Fibroblast of lung (primary cell): ENCODE results near the gene MED31.

Experiments
- EZH2 ChIP-seq: IDR thresholded peaks from 2 replicates; pipeline ENCODE4 v1.5.1; 2012; ENCODE audit warnings: low read length, control low read depth, mild to moderate bottlenecking; ENCODE audit errors: missing control alignments
- TF ChIP-seq, protein P1 (sequence below), 2 donors: IDR thresholded peaks in 1 of 2; conservative IDR thresholded peaks in 1 of 2; 1 replicate in 1 of 2; 2 replicates in 1 of 2; pipeline ENCODE4 v1.5.1; 2011 to 2012; ENCODE audit warnings: low read length in 2 of 2, control low read depth in 1 of 2, inconsistent platforms in 1 of 2, low read depth in 1 of 2, mild to moderate bottlenecking in 1 of 2

- TF ChIP-seq, protein P1, sequence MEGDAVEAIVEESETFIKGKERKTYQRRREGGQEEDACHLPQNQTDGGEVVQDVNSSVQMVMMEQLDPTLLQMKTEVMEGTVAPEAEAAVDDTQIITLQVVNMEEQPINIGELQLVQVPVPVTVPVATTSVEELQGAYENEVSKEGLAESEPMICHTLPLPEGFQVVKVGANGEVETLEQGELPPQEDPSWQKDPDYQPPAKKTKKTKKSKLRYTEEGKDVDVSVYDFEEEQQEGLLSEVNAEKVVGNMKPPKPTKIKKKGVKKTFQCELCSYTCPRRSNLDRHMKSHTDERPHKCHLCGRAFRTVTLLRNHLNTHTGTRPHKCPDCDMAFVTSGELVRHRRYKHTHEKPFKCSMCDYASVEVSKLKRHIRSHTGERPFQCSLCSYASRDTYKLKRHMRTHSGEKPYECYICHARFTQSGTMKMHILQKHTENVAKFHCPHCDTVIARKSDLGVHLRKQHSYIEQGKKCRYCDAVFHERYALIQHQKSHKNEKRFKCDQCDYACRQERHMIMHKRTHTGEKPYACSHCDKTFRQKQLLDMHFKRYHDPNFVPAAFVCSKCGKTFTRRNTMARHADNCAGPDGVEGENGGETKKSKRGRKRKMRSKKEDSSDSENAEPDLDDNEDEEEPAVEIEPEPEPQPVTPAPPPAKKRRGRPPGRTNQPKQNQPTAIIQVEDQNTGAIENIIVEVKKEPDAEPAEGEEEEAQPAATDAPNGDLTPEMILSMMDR (conservative IDR thresholded peaks at IDR 0.05 in 1 of 2, IDR thresholded peaks at IDR 0.05 in 1 of 2; ENCODE audit: low read depth in 1 of 2, low read length in 2 of 2) = no peak
- TF ChIP-seq EZH2 = no peak
These were observed 15.3 kb downstream of the MED31 start for GRCh38 chr17:6636105-6636504.
